Suprapubic skin (tissue), 3 donors: ENCODE measurements around the gene DNAJC25.

ENCODE experiments used
- CTCF ChIP-seq, 2 donors: fragments of 200-600 bp in 1 of 2; fragments of 450-650 bp in 1 of 2; sonication (generic) in 1 of 2; IDR thresholded peaks; one replicate each; pipeline ENCODE4 v1.5.1; 2016 to 2019; ENCODE audit warnings: antibody characterized with exemption in 2 of 2, mild to moderate bottlenecking in 1 of 2, moderate library complexity in 1 of 2
- EP300 ChIP-seq: sonication (generic); formaldehyde crosslinking; IDR thresholded peaks from one replicate; pipeline ENCODE4 v1.6.1; 2017; ENCODE audit warnings: antibody characterized with exemption

GRCh38 chr9:111632695-111633388 is 1.7 kb downstream of the DNAJC25 start:
- no peak for TF ChIP-seq CTCF (IDR thresholded peaks at IDR 0.05)
- no peak for TF ChIP-seq EP300
